ENCODE results near the gene DLGAP1.

Gene DLGAP1

GRCh38 chr18:4248686-4249085, 206.4 kb downstream of the DLGAP1 start:
- Histone ChIP-seq H2BK12ac (ENCODE audit: low read length) (no peak overlapping the region), H2BK15ac (ENCODE audit: low read length) (no peak overlapping the region), H3K4ac (ENCODE audit: low read length) (no peak overlapping the region), H3K23ac (ENCODE audit: low read depth, low read length, poor library complexity) (peak overlapping the region; percentile 30), H3K36me3 (replicated peaks in 1 of 2; ENCODE audit: control insufficient read depth in 2 of 2, insufficient read depth in 2 of 2, low read length in 2 of 2) (no peaks in the 10 kb centered on the region), H4K8ac (ENCODE audit: low read depth, low read length) (no peak overlapping the region), H3K27me3 (ENCODE audit: control insufficient read depth in 3 of 3, insufficient read depth in 3 of 3, low read depth in 1 of 3, low read length in 3 of 3) (peaks cover 0 to 2% (median 0%) of the 10 kb centered on the region in 3 experiments), H3K14ac (ENCODE audit: low read length) (no peak overlapping the region), H4K91ac (ENCODE audit: low read depth, low read length, poor library complexity) (no peak overlapping the region), H3K4me1 (ENCODE audit: control insufficient read depth in 2 of 2, insufficient read depth in 1 of 2, low read depth in 1 of 2, low read length in 2 of 2) (peaks cover 2 to 6% of the 10 kb centered on the region in 2 donors), H2BK120ac (ENCODE audit: low read depth, low read length) (no peak overlapping the region), H2AFZ (ENCODE audit: low read length) (peak overlapping the region; percentile 32), H2AK5ac (ENCODE audit: low read depth, low read length) (no peak overlapping the region), H3K79me1 (ENCODE audit: low read depth, low read length) (no peaks in the 10 kb centered on the region), H3K4me2 (ENCODE audit: insufficient read depth, low read length, poor library complexity, severe bottlenecking) (no peak overlapping the region), H2BK5ac (ENCODE audit: low read length) (no peak overlapping the region), H3K27ac (replicated peaks; ENCODE audit: low read length) (no peak overlapping the region), H3K4me3 (ENCODE audit: low read length in 2 of 2) (no peak overlapping the region), H3K9ac (ENCODE audit: low read depth, low read length, poor library complexity) (no peak overlapping the region), H3K9me3 (replicated peaks in 1 of 2; ENCODE audit: control insufficient read depth in 2 of 2, insufficient read depth in 1 of 2, low read depth in 1 of 2, low read length in 2 of 2) (no peaks in the 10 kb centered on the region), H3K18ac (ENCODE audit: low read length) (no peak overlapping the region)
- DNase-seq (ENCODE audit: low spot score) = no peak
- no CpG with 5 or more reads among the region's 10 CpGs for WGBS, 2 donors (ENCODE audit: extremely low coverage in 2 of 2, insufficient read length in 2 of 2, insufficient replicate concordance in 1 of 2)

- no peak overlapping the region for H3K18ac ChIP-seq (ENCODE audit: low read length)
- no peak for DNase-seq (ENCODE audit: low spot score)
Measured at GRCh38 chr18:4246374-4246773, 208.7 kb downstream of the DLGAP1 start.

GRCh38 chr18:4245456-4245855, 209.7 kb downstream of the DLGAP1 start:
- H4K91ac ChIP-seq (ENCODE audit: low read depth, low read length, poor library complexity) = no peak overlapping the region
- no peak overlapping the region for H2AK5ac ChIP-seq (ENCODE audit: low read depth, low read length)
- H3K4ac ChIP-seq (ENCODE audit: low read length) = no peak overlapping the region
- no peak overlapping the region for H3K18ac ChIP-seq (ENCODE audit: low read length)
- no peak overlapping the region for H3K23ac ChIP-seq (ENCODE audit: low read depth, low read length, poor library complexity)
- no peak overlapping the region for H4K8ac ChIP-seq (ENCODE audit: low read depth, low read length)
- no peak overlapping the region for H2BK120ac ChIP-seq (ENCODE audit: low read depth, low read length)
- H3K9ac ChIP-seq (ENCODE audit: low read depth, low read length, poor library complexity) = no peak overlapping the region
- no peak overlapping the region for H2AFZ ChIP-seq (ENCODE audit: low read length)
- H3K36me3 ChIP-seq (replicated peaks in 1 of 2; ENCODE audit: control insufficient read depth in 2 of 2, insufficient read depth in 2 of 2, low read length in 2 of 2) = no peaks in the 10 kb centered on the region
- no peak overlapping the region for H2BK15ac ChIP-seq (ENCODE audit: low read length)
- no peak overlapping the region for H3K14ac ChIP-seq (ENCODE audit: low read length)
- no peak overlapping the region for H2BK12ac ChIP-seq (ENCODE audit: low read length)
- H3K4me3 ChIP-seq (ENCODE audit: low read length in 2 of 2) = no peak overlapping the region
- no peak overlapping the region for H3K4me2 ChIP-seq (ENCODE audit: insufficient read depth, low read length, poor library complexity, severe bottlenecking)
- H3K79me1 ChIP-seq (ENCODE audit: low read depth, low read length) = no peaks in the 10 kb centered on the region
- DNase-seq (ENCODE audit: low spot score) = no peak
- H3K9me3 ChIP-seq (replicated peaks in 1 of 2; ENCODE audit: control insufficient read depth in 2 of 2, insufficient read depth in 1 of 2, low read depth in 1 of 2, low read length in 2 of 2) = no peaks in the 10 kb centered on the region
- no peak overlapping the region for H3K27ac ChIP-seq (replicated peaks; ENCODE audit: low read length)
- no peak overlapping the region for H2BK5ac ChIP-seq (ENCODE audit: low read length)
- H3K4me1 ChIP-seq (ENCODE audit: control insufficient read depth in 2 of 2, insufficient read depth in 1 of 2, low read depth in 1 of 2, low read length in 2 of 2) = peaks cover 2 to 8% of the 10 kb centered on the region in 2 donors
- H3K27me3 ChIP-seq (ENCODE audit: control insufficient read depth in 3 of 3, insufficient read depth in 3 of 3, low read depth in 1 of 3, low read length in 3 of 3) = peaks cover 0 to 2% (median 0%) of the 10 kb centered on the region in 3 experiments
- WGBS, 2 donors (ENCODE audit: extremely low coverage in 2 of 2, insufficient read length in 2 of 2, insufficient replicate concordance in 1 of 2) = no CpG with 5 or more reads among the region's 3 CpGs

More at GRCh38 chr18:4246374-4246773, 208.7 kb downstream of the DLGAP1 start:
- no peak overlapping the region for H2BK5ac ChIP-seq (ENCODE audit: low read length)
- peak overlapping the region; percentile 55 for H4K8ac ChIP-seq (ENCODE audit: low read depth, low read length)
- no peak overlapping the region for H2BK15ac ChIP-seq (ENCODE audit: low read length)
- no peak overlapping the region for H4K91ac ChIP-seq (ENCODE audit: low read depth, low read length, poor library complexity)
- WGBS, 2 donors (ENCODE audit: extremely low coverage in 2 of 2, insufficient read length in 2 of 2, insufficient replicate concordance in 1 of 2) = no CpG with 5 or more reads among the region's 4 CpGs
- H2AFZ ChIP-seq (ENCODE audit: low read length) = no peak overlapping the region
- no peak overlapping the region for H3K4me2 ChIP-seq (ENCODE audit: insufficient read depth, low read length, poor library complexity, severe bottlenecking)
- no peaks in the 10 kb centered on the region for H3K79me1 ChIP-seq (ENCODE audit: low read depth, low read length)
- H3K27ac ChIP-seq (replicated peaks; ENCODE audit: low read length) = no peak overlapping the region
- no peak overlapping the region for H3K23ac ChIP-seq (ENCODE audit: low read depth, low read length, poor library complexity)
- H3K9me3 ChIP-seq (replicated peaks in 1 of 2; ENCODE audit: control insufficient read depth in 2 of 2, insufficient read depth in 1 of 2, low read depth in 1 of 2, low read length in 2 of 2) = no peaks in the 10 kb centered on the region
- H3K4me3 ChIP-seq (ENCODE audit: low read length in 2 of 2) = no peak overlapping the region
- H2BK120ac ChIP-seq (ENCODE audit: low read depth, low read length) = no peak overlapping the region
- H3K14ac ChIP-seq (ENCODE audit: low read length) = no peak overlapping the region
- no peak overlapping the region for H2AK5ac ChIP-seq (ENCODE audit: low read depth, low read length)
- H3K4me1 ChIP-seq (ENCODE audit: control insufficient read depth in 2 of 2, insufficient read depth in 1 of 2, low read depth in 1 of 2, low read length in 2 of 2) = peaks cover 2 to 8% of the 10 kb centered on the region in 2 donors
- H2BK12ac ChIP-seq (ENCODE audit: low read length) = no peak overlapping the region
- H3K4ac ChIP-seq (ENCODE audit: low read length) = no peak overlapping the region
- no peaks in the 10 kb centered on the region for H3K36me3 ChIP-seq (replicated peaks in 1 of 2; ENCODE audit: control insufficient read depth in 2 of 2, insufficient read depth in 2 of 2, low read length in 2 of 2)
- no peak overlapping the region for H3K9ac ChIP-seq (ENCODE audit: low read depth, low read length, poor library complexity)
- H3K27me3 ChIP-seq (ENCODE audit: control insufficient read depth in 3 of 3, insufficient read depth in 3 of 3, low read depth in 1 of 3, low read length in 3 of 3) = peaks cover 0 to 2% (median 0%) of the 10 kb centered on the region in 3 experiments

- H3K27me3 ChIP-seq (ENCODE audit: control insufficient read depth in 3 of 3, insufficient read depth in 3 of 3, low read depth in 1 of 3, low read length in 3 of 3) = no peaks in the 10 kb centered on the region
- H3K27ac ChIP-seq (replicated peaks; ENCODE audit: low read length) = no peak overlapping the region
- H3K4me3 ChIP-seq (ENCODE audit: low read length in 2 of 2) = no peak overlapping the region
- no peak overlapping the region for H3K23ac ChIP-seq (ENCODE audit: low read depth, low read length, poor library complexity)
- H3K18ac ChIP-seq (ENCODE audit: low read length) = no peak overlapping the region
- H3K4me2 ChIP-seq (ENCODE audit: insufficient read depth, low read length, poor library complexity, severe bottlenecking) = no peak overlapping the region
- no CpG with 5 or more reads among the region's 5 CpGs for WGBS, 2 donors (ENCODE audit: extremely low coverage in 2 of 2, insufficient read length in 2 of 2, insufficient replicate concordance in 1 of 2)
- H3K14ac ChIP-seq (ENCODE audit: low read length) = no peak overlapping the region
- H4K8ac ChIP-seq (ENCODE audit: low read depth, low read length) = peak overlapping the region; percentile 19
- no peak overlapping the region for H2BK5ac ChIP-seq (ENCODE audit: low read length)
- no peaks in the 10 kb centered on the region for H3K36me3 ChIP-seq (replicated peaks in 1 of 2; ENCODE audit: control insufficient read depth in 2 of 2, insufficient read depth in 2 of 2, low read length in 2 of 2)
- peaks cover 0 to 3% of the 10 kb centered on the region in 2 donors for H3K4me1 ChIP-seq (ENCODE audit: control insufficient read depth in 2 of 2, insufficient read depth in 1 of 2, low read depth in 1 of 2, low read length in 2 of 2)
- no peak overlapping the region for H2AK5ac ChIP-seq (ENCODE audit: low read depth, low read length)
- no peak for DNase-seq (ENCODE audit: low spot score)
- H3K9ac ChIP-seq (ENCODE audit: low read depth, low read length, poor library complexity) = no peak overlapping the region
- H3K9me3 ChIP-seq (replicated peaks in 1 of 2; ENCODE audit: control insufficient read depth in 2 of 2, insufficient read depth in 1 of 2, low read depth in 1 of 2, low read length in 2 of 2) = no peaks in the 10 kb centered on the region
- H4K91ac ChIP-seq (ENCODE audit: low read depth, low read length, poor library complexity) = no peak overlapping the region
- H2BK15ac ChIP-seq (ENCODE audit: low read length) = no peak overlapping the region
- H3K4ac ChIP-seq (ENCODE audit: low read length) = no peak overlapping the region
- H2AFZ ChIP-seq (ENCODE audit: low read length) = no peak overlapping the region
- H2BK120ac ChIP-seq (ENCODE audit: low read depth, low read length) = no peak overlapping the region
- H2BK12ac ChIP-seq (ENCODE audit: low read length) = no peak overlapping the region
- H3K79me1 ChIP-seq (ENCODE audit: low read depth, low read length) = no peaks in the 10 kb centered on the region
Measured at GRCh38 chr18:4242431-4243161, 212.5 kb downstream of the DLGAP1 start.

All from neuronal stem cell (in vitro differentiated cells).